ENCODE results near the gene ARHGEF26.

Gene ARHGEF26

GRCh38 chr3:154228561-154229216, 107.5 kb downstream of the ARHGEF26 start:
- Histone ChIP-seq H3K36me3 (ENCODE audit: control insufficient read depth, insufficient read depth, low read length) (no peaks in the 10 kb centered on the region), H3K27ac (ENCODE audit: low read depth, low read length) (no peak overlapping the region), H3K9ac (ENCODE audit: low read length) (no peak overlapping the region), H3K4me1 (ENCODE audit: control insufficient read depth, insufficient read depth, low read length) (peaks cover 7% of the 10 kb centered on the region), H3K27me3 (ENCODE audit: control insufficient read depth, insufficient read depth, low read length) (no peaks in the 10 kb centered on the region), H3K4me3 (ENCODE audit: low read depth, low read length) (no peak overlapping the region), H3K9me3 (ENCODE audit: control insufficient read depth, insufficient read depth, low read depth, low read length) (no peaks in the 10 kb centered on the region)

DNA sequence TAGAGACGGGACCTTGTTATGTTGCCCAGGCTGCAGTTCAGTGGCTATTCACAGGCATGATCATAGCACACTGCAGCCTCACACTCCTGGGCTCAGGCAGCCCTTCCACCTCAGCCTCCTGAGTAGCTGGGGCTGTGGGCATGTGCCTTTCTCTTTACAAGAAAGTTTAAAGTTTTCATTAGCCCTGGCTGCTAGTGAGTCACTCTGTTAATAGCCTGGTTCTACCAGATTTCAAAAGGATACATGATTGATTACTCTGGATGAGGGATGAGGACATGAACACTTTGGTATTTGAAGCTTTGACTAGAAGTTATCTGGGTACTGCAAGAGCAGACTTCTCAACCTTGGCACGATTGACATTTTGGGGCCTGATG, 108.0 kb downstream of the ARHGEF26 start:
- Histone ChIP-seq H3K27me3 (ENCODE audit: control insufficient read depth, insufficient read depth, low read length) (no peaks in the 10 kb centered on the region), H3K36me3 (ENCODE audit: control insufficient read depth, insufficient read depth, low read length) (no peaks in the 10 kb centered on the region), H3K27ac (ENCODE audit: low read depth, low read length) (no peak overlapping the region), H3K9me3 (ENCODE audit: control insufficient read depth, insufficient read depth, low read depth, low read length) (no peaks in the 10 kb centered on the region), H3K4me3 (ENCODE audit: low read depth, low read length) (no peak overlapping the region), H3K9ac (ENCODE audit: low read length) (no peak overlapping the region), H3K4me1 (ENCODE audit: control insufficient read depth, insufficient read depth, low read length) (peaks cover 7% of the 10 kb centered on the region)

GRCh38 chr3:154235330-154235729, 114.1 kb downstream of the ARHGEF26 start:
- Histone ChIP-seq H3K27me3 (ENCODE audit: control insufficient read depth, insufficient read depth, low read length) (no peaks in the 10 kb centered on the region), H3K27ac (ENCODE audit: low read depth, low read length) (no peak overlapping the region), H3K36me3 (ENCODE audit: control insufficient read depth, insufficient read depth, low read length) (no peaks in the 10 kb centered on the region), H3K4me3 (ENCODE audit: low read depth, low read length) (no peak overlapping the region), H3K9ac (ENCODE audit: low read length) (no peak overlapping the region), H3K4me1 (ENCODE audit: control insufficient read depth, insufficient read depth, low read length) (no peaks in the 10 kb centered on the region), H3K9me3 (ENCODE audit: control insufficient read depth, insufficient read depth, low read depth, low read length) (no peaks in the 10 kb centered on the region)

DNA sequence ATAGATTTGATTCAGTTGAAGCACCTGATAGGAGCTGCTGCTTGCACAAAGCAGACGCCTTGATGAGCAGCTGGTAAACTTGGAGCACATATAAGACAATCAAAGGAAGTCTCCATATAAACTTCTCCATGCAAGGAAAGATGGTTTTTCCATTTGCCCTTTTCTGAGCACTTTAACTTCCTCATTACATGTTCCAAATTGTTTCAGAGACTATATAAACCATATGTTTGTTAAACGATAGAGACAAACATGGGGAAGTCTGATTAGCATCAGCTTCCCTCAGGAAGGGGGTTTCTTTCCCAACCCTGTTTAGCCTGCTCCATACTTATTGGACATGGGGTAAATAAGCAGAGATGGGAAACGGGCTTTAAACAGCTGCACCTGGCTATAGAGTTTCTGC, 115.1 kb downstream of the ARHGEF26 start:
- H3K9ac ChIP-seq (ENCODE audit: low read length), result no peak overlapping the region
- no peak overlapping the region for H3K4me3 ChIP-seq (ENCODE audit: low read depth, low read length)
- H3K27me3 ChIP-seq (ENCODE audit: control insufficient read depth, insufficient read depth, low read length), result no peaks in the 10 kb centered on the region
- no peaks in the 10 kb centered on the region for H3K9me3 ChIP-seq (ENCODE audit: control insufficient read depth, insufficient read depth, low read depth, low read length)
- no peaks in the 10 kb centered on the region for H3K36me3 ChIP-seq (ENCODE audit: control insufficient read depth, insufficient read depth, low read length)
- H3K27ac ChIP-seq (ENCODE audit: low read depth, low read length), result no peak overlapping the region
- H3K4me1 ChIP-seq (ENCODE audit: control insufficient read depth, insufficient read depth, low read length), result no peaks in the 10 kb centered on the region

DNA sequence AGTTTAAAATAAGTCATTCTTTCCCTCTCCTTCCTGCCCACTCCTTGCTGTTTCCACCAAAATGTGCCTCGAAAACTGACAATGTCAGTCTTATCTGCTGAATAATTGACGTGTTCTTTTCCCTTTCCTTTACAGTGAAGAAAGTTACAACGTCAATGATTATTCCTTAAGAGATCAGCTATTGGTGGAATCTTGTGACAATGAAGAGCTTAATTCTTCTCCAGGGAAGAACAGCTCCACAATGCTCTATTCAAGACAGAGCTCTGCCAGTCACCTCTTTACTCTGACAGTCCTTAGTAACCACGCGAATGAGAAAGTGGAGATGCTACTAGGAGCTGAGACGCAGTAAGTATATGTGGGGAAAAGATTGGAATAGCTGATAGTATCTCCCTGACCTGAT, 119.0 kb downstream of the ARHGEF26 start:
- Histone ChIP-seq H3K4me3 (ENCODE audit: low read depth, low read length) (no peak overlapping the region), H3K36me3 (ENCODE audit: control insufficient read depth, insufficient read depth, low read length) (no peaks in the 10 kb centered on the region), H3K27ac (ENCODE audit: low read depth, low read length) (no peak overlapping the region), H3K4me1 (ENCODE audit: control insufficient read depth, insufficient read depth, low read length) (peaks cover 14% of the 10 kb centered on the region), H3K27me3 (ENCODE audit: control insufficient read depth, insufficient read depth, low read length) (no peaks in the 10 kb centered on the region), H3K9ac (ENCODE audit: low read length) (no peak overlapping the region), H3K9me3 (ENCODE audit: control insufficient read depth, insufficient read depth, low read depth, low read length) (no peaks in the 10 kb centered on the region)

DNA sequence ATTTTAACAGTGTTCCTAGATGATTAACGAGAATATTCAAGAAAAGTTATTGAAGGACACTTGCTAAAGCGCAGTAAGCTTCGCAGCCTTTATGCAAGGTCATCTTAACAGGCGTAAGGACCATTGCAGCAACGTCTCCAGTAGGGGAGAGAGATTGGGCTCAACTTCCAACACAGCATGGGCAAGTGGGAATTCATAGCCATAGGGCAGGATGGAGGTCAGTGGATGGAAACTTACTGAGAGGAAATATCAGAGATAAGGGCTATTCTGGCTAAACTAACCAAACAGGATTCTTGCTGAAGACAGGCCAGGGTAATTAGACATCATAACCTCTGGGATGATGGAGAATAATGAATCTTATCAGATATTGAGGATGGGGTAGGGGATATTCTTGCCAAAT, 120.3 kb downstream of the ARHGEF26 start:
- Histone ChIP-seq H3K27ac (ENCODE audit: low read depth, low read length) (no peak overlapping the region), H3K9ac (ENCODE audit: low read length) (no peak overlapping the region), H3K36me3 (ENCODE audit: control insufficient read depth, insufficient read depth, low read length) (0 out of 2 replicates have a peak, but pooled peaks cover under 1% of the 10 kb centered on the region), H3K4me3 (ENCODE audit: low read depth, low read length) (no peak overlapping the region), H3K4me1 (ENCODE audit: control insufficient read depth, insufficient read depth, low read length) (peaks cover 14% of the 10 kb centered on the region), H3K27me3 (ENCODE audit: control insufficient read depth, insufficient read depth, low read length) (no peaks in the 10 kb centered on the region), H3K9me3 (ENCODE audit: control insufficient read depth, insufficient read depth, low read depth, low read length) (no peaks in the 10 kb centered on the region)

- peaks cover 3% of the 10 kb centered on the region; the same call in 1 of the 2 replicates for H3K36me3 ChIP-seq (ENCODE audit: control insufficient read depth, insufficient read depth, low read length)
- no peak overlapping the region for H3K27ac ChIP-seq (ENCODE audit: low read depth, low read length)
- no peak overlapping the region for H3K4me3 ChIP-seq (ENCODE audit: low read depth, low read length)
- H3K4me1 ChIP-seq (ENCODE audit: control insufficient read depth, insufficient read depth, low read length), result peaks cover 14% of the 10 kb centered on the region
- H3K27me3 ChIP-seq (ENCODE audit: control insufficient read depth, insufficient read depth, low read length), result no peaks in the 10 kb centered on the region
- no peaks in the 10 kb centered on the region for H3K9me3 ChIP-seq (ENCODE audit: control insufficient read depth, insufficient read depth, low read depth, low read length)
- H3K9ac ChIP-seq (ENCODE audit: low read length), result no peak overlapping the region
These were observed 121.6 kb downstream of the ARHGEF26 start for GRCh38 chr3:154242766-154243165.

DNA sequence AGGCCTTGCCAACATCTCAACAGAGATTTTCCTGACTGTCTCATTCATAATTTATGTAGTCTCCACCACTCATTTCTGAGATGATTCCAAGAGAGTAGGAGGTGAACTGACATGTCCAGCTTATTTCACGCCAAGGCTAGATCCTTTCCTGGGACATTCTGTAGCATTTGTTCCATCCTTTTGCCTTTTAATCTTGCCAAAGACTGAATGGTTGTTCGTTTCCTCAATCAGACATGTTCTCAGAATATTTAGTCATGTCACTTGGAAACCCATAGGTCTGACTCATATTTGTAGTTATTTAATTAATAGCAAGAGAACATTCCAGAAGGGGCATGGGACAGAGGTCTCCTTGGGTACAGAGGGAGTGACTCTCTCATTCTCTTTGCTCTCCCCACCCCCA, 122.2 kb downstream of the ARHGEF26 start:
- H3K27ac ChIP-seq (ENCODE audit: low read depth, low read length), result no peak overlapping the region

GRCh38 chr3:154244644-154245043, 123.5 kb downstream of the ARHGEF26 start:
- H3K36me3 ChIP-seq (ENCODE audit: control insufficient read depth, insufficient read depth, low read length), result peaks cover 3% of the 10 kb centered on the region; the same call in 1 of the 2 replicates
- H3K4me3 ChIP-seq (ENCODE audit: low read depth, low read length), result no peak overlapping the region
- no peaks in the 10 kb centered on the region for H3K9me3 ChIP-seq (ENCODE audit: control insufficient read depth, insufficient read depth, low read depth, low read length)
- no peak overlapping the region for H3K9ac ChIP-seq (ENCODE audit: low read length)
- no peak overlapping the region for H3K27ac ChIP-seq (ENCODE audit: low read depth, low read length)
- H3K4me1 ChIP-seq (ENCODE audit: control insufficient read depth, insufficient read depth, low read length), result peaks cover 14% of the 10 kb centered on the region
- no peaks in the 10 kb centered on the region for H3K27me3 ChIP-seq (ENCODE audit: control insufficient read depth, insufficient read depth, low read length)

More for the DNA sequence above, 122.2 kb downstream of the ARHGEF26 start:
- Histone ChIP-seq H3K27me3 (ENCODE audit: control insufficient read depth, insufficient read depth, low read length) (no peaks in the 10 kb centered on the region), H3K4me3 (ENCODE audit: low read depth, low read length) (no peak overlapping the region), H3K4me1 (ENCODE audit: control insufficient read depth, insufficient read depth, low read length) (peaks cover 14% of the 10 kb centered on the region), H3K9me3 (ENCODE audit: control insufficient read depth, insufficient read depth, low read depth, low read length) (no peaks in the 10 kb centered on the region), H3K9ac (ENCODE audit: low read length) (no peak overlapping the region), H3K36me3 (ENCODE audit: control insufficient read depth, insufficient read depth, low read length) (peaks cover 3% of the 10 kb centered on the region; the same call in 1 of the 2 replicates)

DNA sequence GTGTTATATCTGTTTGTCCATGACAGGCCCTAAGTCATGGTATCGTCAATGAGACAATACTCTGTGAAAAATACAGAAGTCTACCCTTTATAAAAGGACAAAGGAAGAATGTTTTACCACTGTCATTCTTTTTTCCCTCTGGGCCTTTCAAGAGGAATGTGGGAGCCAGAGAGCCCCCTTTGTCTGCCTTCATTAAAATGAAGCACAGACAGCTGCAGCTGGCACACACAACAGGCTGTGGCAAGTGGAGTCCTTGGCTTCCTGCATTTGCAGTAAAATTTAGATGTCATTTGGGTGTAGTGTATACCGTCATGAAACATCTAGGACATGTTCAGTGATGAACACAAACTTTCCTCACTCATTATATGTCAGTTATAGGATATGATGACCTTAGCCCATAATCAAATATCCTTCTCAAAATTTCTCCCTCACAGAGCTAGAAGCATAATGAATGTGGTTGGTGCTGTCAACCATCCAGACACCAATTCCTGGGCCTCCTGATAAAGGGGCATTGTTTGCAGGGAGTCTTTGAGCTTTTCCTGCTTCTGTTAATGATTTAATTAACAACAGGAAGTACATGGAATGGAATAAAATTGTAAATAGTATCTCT, 126.7 kb downstream of the ARHGEF26 start:
- Histone ChIP-seq H3K4me3 (ENCODE audit: low read depth, low read length) (no peak overlapping the region), H3K4me1 (ENCODE audit: control insufficient read depth, insufficient read depth, low read length) (peaks cover 10% of the 10 kb centered on the region), H3K27ac (ENCODE audit: low read depth, low read length) (no peak overlapping the region)

DNA sequence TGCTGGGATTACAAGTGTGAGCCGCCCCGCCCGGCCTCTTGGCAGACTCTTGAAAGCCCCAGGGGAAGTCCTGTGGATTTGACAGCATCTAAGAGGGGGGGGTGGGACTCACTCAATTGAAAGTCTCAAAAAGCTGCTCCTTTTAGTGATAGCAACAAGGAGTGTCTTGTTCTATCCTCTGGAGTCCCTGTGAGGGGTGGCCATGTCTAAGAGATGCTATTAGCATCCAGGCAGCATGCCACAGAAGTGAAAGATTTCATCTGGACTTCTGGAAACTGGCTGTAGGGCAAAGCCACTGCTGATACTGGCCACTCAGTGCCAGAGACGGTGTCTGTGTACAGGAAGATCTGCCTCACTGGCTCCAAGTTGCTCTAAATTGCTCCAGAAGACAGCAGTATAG, 129.1 kb downstream of the ARHGEF26 start:
- Histone ChIP-seq H3K9me3 (ENCODE audit: control insufficient read depth, insufficient read depth, low read depth, low read length) (no peaks in the 10 kb centered on the region), H3K4me3 (ENCODE audit: low read depth, low read length) (no peak overlapping the region), H3K4me1 (ENCODE audit: control insufficient read depth, insufficient read depth, low read length) (peaks cover 4% of the 10 kb centered on the region), H3K27ac (ENCODE audit: low read depth, low read length) (no peak overlapping the region), H3K36me3 (ENCODE audit: control insufficient read depth, insufficient read depth, low read length) (peaks cover 28% of the 10 kb centered on the region), H3K27me3 (ENCODE audit: control insufficient read depth, insufficient read depth, low read length) (no peaks in the 10 kb centered on the region), H3K9ac (ENCODE audit: low read length) (no peak overlapping the region)

More for the DNA sequence above, 126.7 kb downstream of the ARHGEF26 start:
- H3K27me3 ChIP-seq (ENCODE audit: control insufficient read depth, insufficient read depth, low read length), result no peaks in the 10 kb centered on the region
- H3K36me3 ChIP-seq (ENCODE audit: control insufficient read depth, insufficient read depth, low read length), result peaks cover 20% of the 10 kb centered on the region
- H3K9me3 ChIP-seq (ENCODE audit: control insufficient read depth, insufficient read depth, low read depth, low read length), result no peaks in the 10 kb centered on the region
- H3K9ac ChIP-seq (ENCODE audit: low read length), result no peak overlapping the region
